NCI-H69 (cell line): ENCODE measurements around the gene RUNX3.
"Not testable (repeated sequence)": the region's sequence is repeated elsewhere in the genome, so short reads cannot be mapped to it uniquely, and the experiment has no call there.

ENCODE experiments used
- DNase-seq: peaks from one replicate; lab custom pipeline; 2025; lab: John Stamatoyannopoulos, UW

RUNX3 gene

DNA sequence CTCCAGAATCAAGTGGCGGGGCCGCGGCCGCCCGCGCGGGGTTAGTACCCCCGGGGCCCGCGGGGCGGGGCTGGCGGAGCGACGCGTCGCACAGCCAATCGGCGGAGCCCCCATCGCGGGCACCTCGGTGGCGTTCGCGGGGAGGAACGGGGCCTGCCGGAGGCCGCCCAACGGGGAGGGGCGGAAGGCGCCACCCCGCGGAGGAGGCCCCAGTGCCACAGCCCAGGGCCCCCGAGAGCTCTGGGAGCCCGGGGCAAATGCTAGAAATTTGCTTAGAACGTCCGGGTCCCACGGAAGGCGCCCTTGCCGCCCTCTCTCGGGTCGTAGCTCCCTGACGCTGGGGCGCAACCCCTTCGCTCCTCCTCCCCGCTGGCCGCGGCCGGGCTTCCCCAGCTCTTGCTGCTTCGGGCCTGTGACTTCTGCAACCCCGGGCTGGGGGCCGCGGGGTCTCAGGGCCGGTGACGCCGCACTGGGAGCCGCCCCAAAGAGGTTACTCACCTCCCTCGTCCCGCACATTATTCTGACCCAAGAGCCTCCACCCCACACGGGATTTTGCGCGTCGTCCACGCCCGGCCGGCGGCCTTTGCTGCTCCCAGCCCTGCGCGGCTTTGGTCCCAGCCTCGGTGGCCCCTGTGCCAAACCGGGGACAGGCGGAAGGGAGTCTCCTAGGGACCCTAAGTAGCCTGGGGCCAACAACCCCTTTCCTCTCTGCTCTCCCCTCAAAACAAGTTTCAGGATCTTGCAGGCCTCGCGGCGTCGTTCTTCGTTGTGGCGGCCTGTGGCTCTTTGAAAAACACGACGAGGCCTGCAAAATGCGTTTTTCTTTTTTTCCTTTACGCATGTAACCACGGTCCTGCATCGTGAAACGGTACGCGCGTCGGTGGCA, at the start of gene RUNX3:
TSS of gene RUNX3 (minus strand) at position 17 of the 886 bp plus-strand sequence. CDS start 408 bp downstream, outside the sequence.
- peak; percentile 35 for DNase-seq

DNA sequence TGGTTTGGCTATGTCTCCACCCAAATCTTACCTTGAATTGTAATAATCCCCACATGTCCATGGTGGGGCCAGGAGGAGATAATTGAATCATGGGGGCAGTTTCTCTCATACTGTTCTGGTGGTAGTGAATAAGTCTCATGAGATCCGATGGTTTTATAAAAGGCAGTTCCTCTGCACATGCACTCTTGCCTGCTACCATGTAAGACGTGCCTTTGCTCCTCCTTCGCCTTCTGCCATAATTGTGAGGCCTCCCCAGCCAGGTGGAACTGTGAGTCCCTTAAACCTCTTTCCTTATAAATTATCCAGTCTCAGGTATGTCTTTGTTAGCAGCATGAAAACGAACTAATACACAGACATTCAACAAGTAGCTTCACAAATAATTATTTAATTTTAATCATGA, 49.2 kb upstream of the RUNX3 start:
- DNase-seq, result not testable (repeated sequence)

DNA sequence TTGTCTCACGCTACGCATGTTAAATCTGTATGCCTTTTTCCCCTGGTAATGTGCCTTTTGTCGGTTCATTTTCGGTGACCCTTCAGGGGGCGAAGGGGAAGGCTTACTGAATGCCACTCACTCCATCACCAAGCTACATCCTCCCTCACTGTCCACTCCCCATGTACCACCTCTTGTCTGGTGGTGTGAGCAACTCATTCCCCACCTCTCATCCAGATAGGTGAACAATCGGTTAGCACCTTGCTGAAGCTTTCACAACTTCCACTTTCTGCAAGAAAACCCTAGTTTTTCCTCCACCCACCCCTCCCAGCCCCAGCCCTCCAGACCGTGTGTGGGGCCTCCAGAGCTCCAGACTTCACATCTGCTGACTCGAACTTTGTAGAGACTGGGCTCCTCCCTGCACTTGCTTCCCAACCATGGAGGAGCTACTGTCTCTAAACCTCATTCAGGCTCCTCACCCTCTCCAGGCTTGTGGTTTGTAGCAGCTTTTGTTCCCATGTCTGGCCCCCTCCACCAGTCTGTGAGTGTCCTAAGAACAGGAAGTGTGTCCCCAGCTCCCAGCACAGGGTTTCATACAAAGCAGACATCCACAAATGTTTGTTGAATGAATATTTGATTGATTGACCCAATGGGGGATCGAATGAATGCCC, 48.4 kb upstream of the RUNX3 start:
- no peak for DNase-seq

DNA sequence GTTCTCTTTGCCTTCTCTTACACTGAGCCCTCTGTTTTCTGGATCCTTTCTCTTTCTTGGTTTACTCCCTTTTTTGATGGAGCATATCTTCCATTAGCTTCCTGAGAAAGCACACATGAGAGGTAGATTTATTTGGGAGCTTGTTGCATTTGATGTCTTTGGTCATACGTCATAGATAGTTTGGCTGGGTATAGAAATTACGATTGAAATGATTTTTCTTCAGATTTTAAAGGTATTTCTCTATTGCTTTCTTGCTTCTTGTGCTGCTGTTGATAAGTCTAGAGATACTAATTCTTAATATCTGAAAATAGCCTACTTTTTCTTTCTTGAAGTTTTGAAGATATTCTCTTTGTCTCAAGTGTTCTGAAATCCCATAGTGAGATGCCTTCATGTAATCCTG, 45.3 kb upstream of the RUNX3 start:
- no peak for DNase-seq

DNA sequence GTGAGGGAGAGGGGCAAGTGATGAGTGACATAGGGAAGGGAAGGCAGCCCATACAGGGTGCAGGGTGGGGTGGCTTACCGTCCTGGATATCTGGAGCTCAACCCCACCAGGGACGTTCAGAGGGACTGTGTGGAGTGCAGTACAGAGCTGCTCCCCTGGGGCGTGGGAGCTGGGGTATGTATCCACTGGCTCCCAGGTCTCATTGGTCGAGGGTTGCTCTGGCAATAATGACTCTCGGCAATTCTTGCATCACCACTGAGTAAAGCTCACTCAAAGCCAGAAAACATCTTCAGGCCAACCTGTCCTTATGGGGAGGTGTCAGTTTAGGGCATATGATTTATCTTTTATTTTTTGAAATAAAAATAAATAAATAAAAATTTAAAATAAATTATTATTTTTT, 43.2 kb upstream of the RUNX3 start:
- no peak for DNase-seq

DNA sequence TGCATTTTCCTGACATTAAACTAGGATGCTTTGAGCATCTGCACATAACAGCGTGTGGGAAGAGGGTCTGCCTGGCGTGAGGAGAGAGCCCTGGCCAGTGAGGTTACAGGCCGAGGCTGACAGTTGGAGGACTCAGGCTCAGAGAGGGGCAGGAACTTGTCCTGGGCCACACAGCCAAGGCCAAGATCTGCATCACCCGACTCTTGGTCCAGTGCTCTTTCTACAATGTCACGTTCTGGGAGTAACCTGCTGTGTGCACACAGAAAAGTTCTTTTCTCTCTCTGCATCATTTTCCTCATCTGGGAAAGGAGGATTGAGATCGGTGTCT, 42.8 kb upstream of the RUNX3 start:
- DNase-seq, result no peak

DNA sequence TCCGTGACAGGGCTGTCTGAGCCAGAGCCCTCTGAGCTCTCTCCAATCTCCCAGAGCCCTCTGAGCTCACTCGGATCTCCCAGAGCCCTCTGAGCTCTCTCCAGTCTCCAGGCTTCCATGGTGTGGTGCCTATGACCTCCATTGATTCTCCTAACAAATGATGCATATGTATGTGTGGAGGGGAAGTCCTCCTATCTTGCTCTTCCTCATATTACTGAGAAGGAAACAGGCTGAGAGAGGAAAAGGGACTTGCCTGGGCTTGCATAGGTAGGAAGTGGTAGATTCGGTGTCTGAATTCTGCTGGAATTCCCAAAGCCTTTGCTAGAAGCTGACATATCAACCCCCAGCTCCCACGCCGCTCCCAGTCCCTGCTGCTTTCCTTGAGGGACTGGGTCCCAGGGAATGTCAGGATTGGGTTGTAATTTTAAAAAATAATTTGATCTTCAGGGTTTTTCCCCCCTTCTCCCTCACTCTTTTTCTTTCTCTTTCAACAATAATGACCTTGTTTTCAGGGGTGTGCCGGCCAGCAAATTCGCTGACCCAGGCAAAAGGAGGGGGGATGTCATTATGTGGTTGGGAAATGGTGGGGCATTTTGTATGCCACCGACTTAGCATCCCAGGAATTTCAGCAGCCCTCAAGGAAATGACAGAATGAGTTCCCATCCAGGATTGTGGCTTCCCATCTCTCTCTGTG, 42.3 kb upstream of the RUNX3 start:
- no peak for DNase-seq

DNA sequence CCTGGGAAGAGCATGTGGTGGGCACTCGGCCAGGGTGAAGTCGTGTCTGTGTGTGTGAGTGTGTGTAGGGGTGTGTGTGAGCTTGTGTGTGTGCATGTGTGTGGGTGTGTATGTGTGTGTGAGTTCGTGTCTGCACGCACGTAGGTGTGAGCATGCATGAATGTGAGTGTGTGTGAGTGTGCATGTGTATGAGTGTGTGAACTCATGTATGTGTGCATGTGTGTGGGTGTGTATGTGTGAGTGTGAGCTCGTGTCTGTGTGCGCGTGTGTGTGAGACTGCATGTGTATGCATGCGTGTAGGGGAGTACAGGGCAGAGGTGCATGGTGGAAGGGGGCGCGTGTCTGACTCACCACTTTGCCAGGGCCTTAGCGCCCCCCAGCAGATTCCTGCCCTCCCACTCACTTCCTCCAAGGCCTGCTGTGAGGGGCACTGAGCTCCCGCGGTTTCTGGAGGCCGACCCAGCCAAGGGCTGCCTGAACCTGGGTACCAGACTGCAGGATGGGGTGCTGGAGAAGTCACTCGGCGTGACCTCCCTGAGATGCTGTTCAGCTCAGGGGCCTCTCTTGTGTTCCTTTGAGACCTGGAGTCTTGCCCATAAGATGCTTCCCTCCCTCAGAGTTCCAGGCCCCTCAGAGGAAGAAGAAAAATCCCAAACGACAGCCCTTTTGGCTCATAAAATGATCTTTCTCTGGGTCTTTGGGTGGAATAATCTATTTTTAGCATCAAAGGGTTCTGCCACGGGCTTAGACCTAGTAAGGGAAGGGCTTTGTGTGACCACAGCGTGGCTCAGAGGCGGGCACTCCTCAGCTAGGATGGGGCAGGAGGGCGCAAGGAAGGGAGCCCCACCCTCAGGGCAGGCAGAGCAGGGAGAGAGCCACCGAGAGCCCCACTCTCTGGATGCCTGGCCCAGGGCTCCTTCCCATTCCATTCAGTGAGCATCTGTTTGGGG, 41.1 kb upstream of the RUNX3 start:
- DNase-seq, result no peak

DNA sequence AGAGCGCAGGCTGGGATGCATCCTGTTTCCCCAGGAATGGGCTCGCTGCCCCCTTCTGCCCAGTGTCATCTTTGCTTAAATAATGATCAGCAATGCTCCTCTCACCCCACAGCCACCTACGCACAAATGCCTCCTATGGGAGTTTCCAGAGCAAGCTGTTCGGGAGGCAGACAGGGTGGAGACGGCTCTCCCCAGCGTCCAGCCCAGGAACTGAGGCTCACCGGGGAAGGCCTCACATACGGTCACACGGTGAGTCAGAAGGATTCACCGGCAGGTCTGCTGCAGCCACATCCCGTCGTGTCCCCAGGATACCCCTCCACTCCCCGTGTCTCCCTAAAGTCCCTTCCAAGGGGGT, 40.3 kb upstream of the RUNX3 start:
- no peak for DNase-seq

DNA sequence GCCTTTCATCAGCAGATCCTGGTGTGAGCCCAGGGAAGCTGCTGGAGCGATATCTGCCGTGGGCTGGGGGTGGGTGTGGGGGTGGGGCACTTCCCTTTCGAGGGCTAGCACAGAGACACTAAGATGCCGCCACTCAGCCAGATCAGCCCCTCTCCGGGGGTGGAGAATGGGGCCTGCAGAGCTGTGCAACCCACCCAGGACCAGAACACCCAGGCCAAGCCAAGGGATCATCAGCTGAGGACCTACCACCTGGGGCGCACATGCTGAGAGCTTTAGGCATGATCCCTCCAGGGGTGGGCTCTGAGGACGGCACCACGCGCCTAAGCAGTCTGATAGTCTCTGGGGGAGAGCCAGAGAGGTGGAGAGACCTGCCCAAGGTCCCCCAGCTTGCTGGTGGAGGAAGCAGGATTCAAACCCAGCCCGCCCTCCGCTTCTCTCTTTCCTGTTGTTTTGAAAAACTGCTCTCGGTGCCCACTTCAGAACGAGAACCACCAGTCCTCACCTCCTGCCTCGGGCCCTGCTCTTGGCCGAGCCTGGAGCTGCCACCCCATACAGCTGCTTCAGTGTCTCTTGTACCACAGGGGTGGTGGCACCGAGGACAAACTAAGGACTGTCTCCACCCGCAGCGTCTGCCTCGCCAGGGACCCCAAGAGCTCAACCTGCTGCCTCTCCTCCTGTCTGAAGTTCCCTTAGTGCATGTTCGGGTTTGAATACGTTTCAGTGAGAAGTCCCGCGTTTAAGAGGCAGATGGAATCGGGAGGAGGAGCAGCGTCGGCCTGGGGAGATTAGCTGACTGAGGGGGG, 39.7 kb upstream of the RUNX3 start:
- DNase-seq, result no peak

DNA sequence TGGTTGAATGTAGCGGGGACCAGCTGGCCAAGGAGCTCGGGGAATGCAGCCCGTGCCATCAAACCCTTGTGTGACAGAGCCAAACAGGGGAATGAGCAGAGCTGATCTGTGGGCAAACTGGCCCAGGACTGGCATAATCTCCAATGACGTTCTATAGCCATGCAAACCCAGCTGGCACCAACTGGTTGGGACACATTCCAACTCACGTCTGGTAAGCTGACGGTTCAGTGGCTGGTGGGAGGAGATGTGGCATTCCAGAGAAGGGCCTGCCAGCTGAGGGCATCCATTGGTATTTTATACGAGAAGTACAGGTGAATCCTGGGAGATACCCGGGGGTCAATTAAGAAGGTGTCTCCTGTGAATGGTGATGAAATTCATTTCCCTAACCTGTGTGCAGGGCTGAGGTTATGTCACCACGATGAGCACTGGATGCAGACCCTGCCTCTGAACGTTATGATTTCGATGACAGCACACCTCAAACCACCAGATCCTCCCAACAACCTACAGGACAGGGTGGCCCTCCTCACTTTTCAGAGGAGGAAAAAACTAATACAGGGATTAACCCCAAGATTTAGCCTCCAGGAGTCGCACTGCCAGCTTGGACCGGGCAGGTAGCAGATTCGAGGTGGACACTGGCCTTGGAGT, 39.0 kb upstream of the RUNX3 start:
- DNase-seq, result no peak

DNA sequence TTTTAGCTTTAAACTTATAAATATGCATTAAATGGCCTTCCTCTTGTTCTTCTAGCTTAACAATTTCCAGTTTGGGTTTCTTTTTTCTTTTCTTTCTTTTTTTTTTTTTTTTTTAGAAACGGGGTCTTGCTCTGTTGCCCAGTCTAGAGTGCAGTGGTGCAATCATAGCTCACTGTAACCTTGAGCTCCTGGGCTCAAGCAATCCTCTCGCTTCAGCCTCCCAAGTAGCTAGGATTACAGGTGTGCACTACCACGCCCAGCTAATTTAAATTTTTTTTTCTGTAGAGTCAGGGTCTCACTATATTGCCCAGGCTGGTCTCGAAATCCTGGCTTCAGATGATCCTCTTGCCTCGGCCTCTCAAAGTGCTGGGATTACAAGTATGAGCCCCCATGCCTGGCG, 37.9 kb upstream of the RUNX3 start:
- DNase-seq, result no peak

DNA sequence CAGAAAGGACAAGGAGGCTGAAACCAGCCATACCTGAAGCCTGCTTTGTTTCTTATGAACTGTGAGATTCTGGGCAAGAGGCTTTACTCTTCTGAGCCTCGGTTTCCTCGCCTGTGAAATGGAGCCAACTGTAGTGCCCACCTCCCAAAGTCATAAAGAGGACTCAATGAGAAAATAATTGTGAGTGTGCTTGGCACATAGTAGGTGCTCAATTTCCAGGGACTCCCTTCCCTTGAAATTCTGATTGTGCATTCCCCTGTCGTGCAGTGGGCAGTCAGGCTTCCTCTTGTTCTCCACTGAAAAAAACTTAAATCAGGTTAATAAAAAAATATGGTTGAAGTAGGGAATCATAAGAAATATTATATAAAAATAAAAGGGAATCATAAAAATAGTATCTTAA, 37.5 kb upstream of the RUNX3 start:
- no peak for DNase-seq

DNA sequence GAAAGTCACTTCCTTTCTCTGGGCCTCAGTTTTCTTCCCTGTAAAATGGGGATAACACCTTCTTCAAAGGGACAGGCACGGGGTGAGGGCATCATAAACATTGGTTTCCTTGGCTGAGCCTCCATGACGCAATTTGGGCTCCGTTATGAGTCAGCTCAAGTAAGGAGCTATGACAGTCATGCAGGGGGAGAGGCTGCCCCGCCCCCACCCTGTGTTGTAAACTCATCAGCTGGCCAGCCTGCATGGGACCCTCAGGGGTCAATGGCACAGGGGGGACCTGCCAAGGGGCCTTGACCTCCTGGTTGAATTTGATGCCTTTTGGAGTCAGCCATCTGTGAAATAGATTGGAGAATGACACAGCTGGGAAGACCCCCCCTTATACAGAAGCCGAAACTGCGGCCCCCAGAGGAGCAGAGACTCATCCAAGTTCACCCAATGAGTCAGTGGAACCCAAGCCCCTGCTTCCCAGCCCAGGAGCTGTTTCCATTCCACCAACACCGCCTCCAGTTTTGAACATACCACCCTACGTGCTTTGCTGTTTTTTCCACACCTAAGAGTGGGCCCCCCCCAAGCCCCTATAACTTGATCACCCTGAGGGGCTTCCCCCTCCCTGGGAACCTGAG, 36.8 kb upstream of the RUNX3 start:
- no peak for DNase-seq

DNA sequence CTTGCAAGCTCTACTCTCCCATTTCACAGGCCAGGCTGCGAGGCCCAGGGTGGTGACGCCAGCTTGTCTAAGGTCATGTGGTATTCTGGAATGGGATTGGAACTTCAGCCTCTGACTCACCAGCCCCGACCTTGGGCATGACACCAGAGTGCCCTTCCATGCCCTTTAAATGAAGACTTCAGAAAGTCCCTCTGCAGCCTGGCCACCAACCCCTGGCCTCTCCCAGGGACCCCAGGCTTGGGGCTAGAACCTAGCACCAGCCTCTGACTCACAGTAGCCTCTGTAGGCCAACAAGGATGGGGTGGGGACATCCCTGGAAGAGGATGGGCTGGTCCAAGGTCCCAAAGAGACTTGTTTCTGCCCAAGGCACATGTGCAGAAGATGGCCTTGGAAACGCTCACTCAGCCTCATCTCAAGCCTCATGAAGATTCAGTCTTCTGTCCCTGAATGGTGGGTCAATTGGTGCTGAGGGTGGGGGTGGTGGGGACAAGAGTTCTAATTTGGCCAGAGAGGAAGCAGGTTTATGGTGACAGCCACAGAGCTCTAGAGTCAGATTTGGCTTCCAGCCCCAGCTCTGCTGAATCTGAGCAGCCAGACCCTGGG, 36.1 kb upstream of the RUNX3 start:
- DNase-seq, result no peak

DNA sequence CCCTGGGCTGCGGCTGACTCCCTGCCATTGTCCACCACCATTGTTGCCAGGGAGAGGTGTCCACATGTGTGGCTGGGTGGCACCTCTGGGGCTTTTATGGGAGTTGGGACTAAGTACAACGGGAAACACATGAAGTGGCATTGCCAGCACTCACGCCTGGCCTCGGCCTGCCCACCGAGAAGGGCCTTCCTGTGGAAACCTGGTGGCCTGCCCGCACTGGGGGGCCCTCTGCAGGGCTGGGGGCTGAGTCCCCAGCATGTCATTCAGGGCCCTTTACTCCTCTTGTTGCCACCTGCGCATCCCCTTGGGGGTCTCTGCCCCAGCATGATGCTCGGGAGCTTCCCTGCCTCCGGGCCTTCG, 35.5 kb upstream of the RUNX3 start:
- no peak for DNase-seq

DNA sequence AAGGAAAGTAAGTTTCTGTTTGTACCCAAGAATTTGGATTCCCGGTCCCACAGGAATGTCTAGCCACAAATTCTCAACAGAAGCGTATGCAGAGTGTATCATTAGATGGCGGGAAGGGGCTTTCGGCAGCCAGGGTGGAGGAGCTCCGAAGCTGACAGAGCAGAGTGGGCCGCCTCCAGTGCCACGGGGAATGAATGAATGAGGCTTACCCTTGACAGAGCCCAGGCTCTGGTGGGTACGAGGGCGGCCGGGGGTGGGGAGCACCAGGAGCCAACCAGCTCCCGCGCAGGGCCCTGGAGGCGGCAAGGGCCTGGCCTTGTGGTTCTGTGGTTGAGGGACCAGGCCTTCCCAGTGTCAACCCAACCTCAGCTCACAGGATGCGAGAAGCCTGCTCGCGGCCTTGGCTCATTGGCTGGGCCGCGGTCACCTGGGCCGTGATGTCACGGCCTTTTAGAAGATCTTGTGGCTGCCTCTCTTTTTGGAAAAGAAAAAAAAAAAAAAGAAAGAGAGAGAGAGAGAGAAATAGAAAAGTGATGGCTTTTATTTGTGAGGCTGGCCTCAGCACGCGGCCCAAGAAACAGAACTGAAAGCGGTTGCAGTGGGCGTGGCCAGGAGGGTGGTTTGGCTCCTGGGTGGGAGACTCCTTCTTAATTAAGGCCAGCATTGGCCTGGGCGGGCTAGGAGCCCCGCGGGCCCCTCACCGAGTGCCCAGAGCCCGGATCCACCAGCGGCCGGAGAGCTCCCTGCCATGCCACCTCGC, 34.9 kb upstream of the RUNX3 start:
- DNase-seq, result no peak

DNA sequence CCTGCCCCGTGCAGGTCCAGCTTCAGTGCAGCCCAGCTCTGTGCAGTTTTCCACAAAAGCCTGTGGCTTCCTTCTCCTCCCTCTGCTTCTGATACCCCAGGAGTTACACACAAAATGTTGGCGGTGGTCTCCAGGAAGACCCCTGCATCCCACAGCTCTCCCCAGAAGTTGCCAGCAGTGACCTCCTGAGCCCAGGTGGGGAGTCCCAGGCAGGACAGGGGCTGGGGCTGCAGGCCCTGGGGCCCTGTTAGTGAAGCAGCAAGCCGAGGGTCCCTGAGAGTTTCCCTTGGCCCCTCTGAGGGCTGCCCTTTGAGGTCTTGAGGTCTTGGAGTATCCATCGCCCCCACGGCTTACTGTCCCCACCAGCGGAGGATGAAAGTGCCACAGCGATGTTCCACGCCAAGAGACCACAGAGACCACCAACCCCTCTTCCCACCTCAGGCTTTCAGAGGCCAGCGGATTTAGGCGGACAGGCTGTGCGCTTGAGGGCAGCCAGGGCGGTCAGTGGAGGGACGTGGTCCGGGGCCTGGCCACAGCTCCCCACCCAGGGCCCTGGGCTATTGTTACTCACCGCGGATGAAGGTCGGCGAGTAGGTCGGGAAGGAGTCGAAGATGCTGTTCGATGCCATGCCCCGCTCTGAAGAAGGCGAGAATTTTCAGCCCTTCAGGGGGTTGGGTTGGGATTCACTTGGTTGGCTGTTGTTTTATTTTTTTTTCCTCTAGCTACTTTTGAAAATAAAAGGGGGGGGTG, 34.0 kb upstream of the RUNX3 start:
- DNase-seq, result no peak
